ELR (cell line): ENCODE results near the gene ZNF532.

Source experiments
- DNase-seq: peaks from one replicate; pipeline ENCODE4 v3.0.0-alpha.2; 2015; ENCODE audit warnings: low read depth

ZNF532 gene

GRCh38 chr18:58867281-58867961 is 2.7 kb downstream of the ZNF532 start:
- DNase-seq: no peak

- no peak for DNase-seq
These were observed 3.8 kb downstream of the ZNF532 start for GRCh38 chr18:58868440-58868839.

- peak; percentile 43 for DNase-seq
These were observed 5.5 kb downstream of the ZNF532 start for GRCh38 chr18:58870130-58870529.

GRCh38 chr18:58870621-58871020 is 5.9 kb downstream of the ZNF532 start:
- no peak for DNase-seq

GRCh38 chr18:58871514-58872420 is 7.1 kb downstream of the ZNF532 start:
- peak; percentile 45 for DNase-seq

- DNase-seq: no peak
These were observed 14.0 kb downstream of the ZNF532 start for GRCh38 chr18:58878640-58879039.

- DNase-seq: no peak
These were observed 16.8 kb downstream of the ZNF532 start for GRCh38 chr18:58881477-58881876.

GRCh38 chr18:58882044-58882443 is 17.4 kb downstream of the ZNF532 start:
- no peak for DNase-seq

GRCh38 chr18:58882686-58883085 is 18.0 kb downstream of the ZNF532 start:
- no peak for DNase-seq

- DNase-seq: no peak
These were observed 20.0 kb downstream of the ZNF532 start for GRCh38 chr18:58884680-58885079.

GRCh38 chr18:58886431-58886830 is 21.8 kb downstream of the ZNF532 start:
- DNase-seq: no peak

GRCh38 chr18:58886864-58887612 is 22.4 kb downstream of the ZNF532 start:
- DNase-seq: no peak

GRCh38 chr18:58887613-58887963 is 22.9 kb downstream of the ZNF532 start:
- peak; percentile 89 for DNase-seq

GRCh38 chr18:58891776-58892175 is 27.1 kb downstream of the ZNF532 start:
- DNase-seq: no peak

- DNase-seq: no peak
These were observed 27.8 kb downstream of the ZNF532 start for GRCh38 chr18:58892488-58892887.

- peak; percentile 76 for DNase-seq
These were observed 28.9 kb downstream of the ZNF532 start for GRCh38 chr18:58893388-58894099.

- no peak for DNase-seq
These were observed 30.3 kb downstream of the ZNF532 start for GRCh38 chr18:58894930-58895329.

- DNase-seq: no peak
These were observed 30.7 kb downstream of the ZNF532 start for GRCh38 chr18:58895385-58895784.

GRCh38 chr18:58896268-58896667 is 31.6 kb downstream of the ZNF532 start:
- no peak for DNase-seq

GRCh38 chr18:58896734-58897508 is 32.2 kb downstream of the ZNF532 start:
- DNase-seq: no peak
